ENCODE results near the gene C4A.
"Not testable (repeated sequence)": the region's sequence is repeated elsewhere in the genome, so short reads cannot be mapped to it uniquely, and the experiment has no call there.

Gene C4A

GRCh38 chr6:32035283-32036013 lies 53.6 kb downstream of the C4A start:
- DNase-seq (ENCODE audit: low read depth), result not testable (repeated sequence)

GRCh38 chr6:32037136-32037535 lies 55.3 kb downstream of the C4A start:
- not testable (repeated sequence) for DNase-seq (ENCODE audit: low read depth)

- DNase-seq (ENCODE audit: low read depth), result not testable (repeated sequence)
Measured at GRCh38 chr6:32037598-32038524, 56.0 kb downstream of the C4A start, which contains the start of gene CYP21A2. TSS of gene CYP21A2 (plus strand) at chr6:32038415. CDS start at chr6:32038423, 8 bp downstream.

GRCh38 chr6:32038878-32039277 lies 57.0 kb downstream of the C4A start:
- not testable (repeated sequence) for DNase-seq (ENCODE audit: low read depth)

- DNase-seq (ENCODE audit: low read depth), result not testable (repeated sequence)
Measured at GRCh38 chr6:32039321-32040274, 57.7 kb downstream of the C4A start.

GRCh38 chr6:32040299-32041049 lies 58.6 kb downstream of the C4A start:
- DNase-seq (ENCODE audit: low read depth), result not testable (repeated sequence)

- not testable (repeated sequence) for DNase-seq (ENCODE audit: low read depth)
Measured at GRCh38 chr6:32041050-32041321, 59.1 kb downstream of the C4A start.

GRCh38 chr6:32041385-32041784 lies 59.5 kb downstream of the C4A start:
- DNase-seq (ENCODE audit: low read depth), result not testable (repeated sequence)

- DNase-seq (ENCODE audit: low read depth), result not testable (repeated sequence)
Measured at GRCh38 chr6:32042276-32042675, 60.4 kb downstream of the C4A start.

- not testable (repeated sequence) for DNase-seq (ENCODE audit: low read depth)
Measured at GRCh38 chr6:32043589-32044380, 61.9 kb downstream of the C4A start.

GRCh38 chr6:32044916-32045315 lies 63.1 kb downstream of the C4A start:
- not testable (repeated sequence) for DNase-seq (ENCODE audit: low read depth)

- no peak for DNase-seq (ENCODE audit: low read depth)
Measured at GRCh38 chr6:32045811-32046449, 64.1 kb downstream of the C4A start.

- no peak for DNase-seq (ENCODE audit: low read depth)
Measured at GRCh38 chr6:32046450-32047083, 64.7 kb downstream of the C4A start.

- DNase-seq (ENCODE audit: low read depth), result no peak
Measured at GRCh38 chr6:32047084-32047478, 65.2 kb downstream of the C4A start.

- no peak for DNase-seq (ENCODE audit: low read depth)
Measured at GRCh38 chr6:32047539-32047854, 65.6 kb downstream of the C4A start.

GRCh38 chr6:32047855-32048766 lies 66.3 kb downstream of the C4A start:
- DNase-seq (ENCODE audit: low read depth), result peak; percentile 21

- DNase-seq (ENCODE audit: low read depth), result not testable (repeated sequence)
Measured at GRCh38 chr6:32049149-32049548, 67.3 kb downstream of the C4A start.

GRCh38 chr6:32049736-32050135 lies 67.9 kb downstream of the C4A start:
- not testable (repeated sequence) for DNase-seq (ENCODE audit: low read depth)

Data from CMK (cell line).